ENCODE results near the gene PDC. TPM values are rescaled to one million over a fixed set of nuclear protein-coding genes. Genes with fewer than 3 reads are reported as not detected.

PDC gene
- total and polyA plus RNA-seq, 2 donors (not counting 3 experiments of a cell fraction or from before 2014, with no cell fraction given): not detected

GRCh38 chr1:186435336-186435735 is 25.6 kb downstream of the PDC start:
- H3K27ac ChIP-seq (ENCODE audit: insufficient read depth, low read depth, low read length): no peak overlapping the region
- POLR2A ChIA-PET: no interaction called here

More at GRCh38 chr1:186435336-186435735, 25.6 kb downstream of the PDC start:
- BruUV-seq (replicated peaks): no TSS peak
- H3K4me2 ChIP-seq (ENCODE audit: insufficient read depth, low read length): no peak overlapping the region
- TF ChIP-seq GATA2 (IDR thresholded peaks at IDR 0.05; ENCODE audit: insufficient read depth, insufficient read length, low read depth, low read length) (no peak), MAX (IDR thresholded peaks at IDR 0.05; ENCODE audit: insufficient read depth, insufficient read length) (no peak), JUN (IDR thresholded peaks at IDR 0.05; ENCODE audit: borderline replicate concordance, insufficient read depth, insufficient read length, low read depth) (no peak), POLR2A (IDR thresholded peaks at IDR 0.05; ENCODE audit: low read depth, low read length) (no peak), EZH2 (IDR thresholded peaks at IDR 0.05; ENCODE audit: borderline replicate concordance, low read depth, low read length, severe bottlenecking) (no peak), MYC (IDR thresholded peaks at IDR 0.05; ENCODE audit: low read depth, low read length) (no peak), FOS (IDR thresholded peaks at IDR 0.05; ENCODE audit: borderline replicate concordance, insufficient read depth, low read length) (no peak), POLR2AphosphoS5 (IDR thresholded peaks at IDR 0.05; ENCODE audit: insufficient read depth, low read depth, low read length) (no peak), CTCF (IDR thresholded peaks at IDR 0.05; ENCODE audit: extremely low read depth in 1 of 2, insufficient read depth in 1 of 2, low read depth in 1 of 2, low read length in 2 of 2) (no peak)
- no peak overlapping the region for H3K4me3 ChIP-seq (replicated peaks in 1 of 3; ENCODE audit: insufficient read depth in 1 of 3, low read depth in 1 of 3, low read length in 3 of 3)
- H3K36me3 ChIP-seq (ENCODE audit: control insufficient read depth in 2 of 2, extremely low read depth in 1 of 2, insufficient read depth in 2 of 2, low read length in 2 of 2): no peaks in the 10 kb centered on the region
- CTCF ChIA-PET: no interaction called here
- H2AFZ ChIP-seq (ENCODE audit: low read depth, low read length): no peak overlapping the region
- H3K4me1 ChIP-seq (ENCODE audit: control insufficient read depth, extremely low read depth, insufficient read depth, low read length): peaks cover 5% of the 10 kb centered on the region
- no peak for DNase-seq (ENCODE audit: low read depth, low spot score)
- dilution Hi-C loops (cut with MboI; ENCODE audit: extremely low pct_ligation_motif_present, low sequenced_read_pairs): no loop called here
- intact Hi-C loops (cut with micrococcal nuclease): no loop called here
- no peaks in the 10 kb centered on the region for H3K9me1 ChIP-seq (replicated peaks; ENCODE audit: control insufficient read depth, extremely low read depth, insufficient read depth, low read length)
- no peaks in the 10 kb centered on the region for H4K20me1 ChIP-seq (replicated peaks; ENCODE audit: control insufficient read depth, extremely low read depth, insufficient read depth, low read length)
- no peaks in the 10 kb centered on the region for H3K9me3 ChIP-seq (replicated peaks; ENCODE audit: control insufficient read depth, insufficient read depth, low read length)
- no peak overlapping the region for H3K9ac ChIP-seq (replicated peaks; ENCODE audit: extremely low read depth, insufficient read depth, low read length)
- H3K27me3 ChIP-seq (ENCODE audit: control insufficient read depth in 2 of 2, insufficient read depth in 2 of 2, low read length in 2 of 2): no peaks in the 10 kb centered on the region
- no peaks in the 10 kb centered on the region for H3K79me2 ChIP-seq (ENCODE audit: control insufficient read depth, insufficient read depth, low read length)
- FAIRE-seq: no peak

Measured in endothelial cell of umbilical vein (primary cell).